COR-L47 (cell line): Measurements from ENCODE around the gene SRL.
"Not testable (repeated sequence)": the region's sequence is repeated elsewhere in the genome, so short reads cannot be mapped to it uniquely, and the experiment has no call there.

Source experiments
- DNase-seq: peaks from one replicate; lab custom pipeline; 2025; lab: John Stamatoyannopoulos, UW

The SRL gene

GRCh38 chr16:4226251-4227039 is 15.4 kb downstream of the SRL start:
- DNase-seq: no peak

- DNase-seq: no peak
Measured at GRCh38 chr16:4225075-4225474, 16.8 kb downstream of the SRL start.

- no peak for DNase-seq
Measured at GRCh38 chr16:4220358-4220757, 21.5 kb downstream of the SRL start.

- no peak for DNase-seq
Measured at GRCh38 chr16:4218202-4218601, 23.7 kb downstream of the SRL start.

GRCh38 chr16:4217204-4218131 is 24.4 kb downstream of the SRL start:
- DNase-seq: peak; percentile 85

GRCh38 chr16:4216596-4216995 is 25.3 kb downstream of the SRL start:
- DNase-seq: no peak

- no peak for DNase-seq
Measured at GRCh38 chr16:4215106-4215505, 26.8 kb downstream of the SRL start.

- no peak for DNase-seq
Measured at GRCh38 chr16:4214215-4214621, 27.7 kb downstream of the SRL start.

- DNase-seq: no peak
Measured at GRCh38 chr16:4213737-4214136, 28.1 kb downstream of the SRL start.

GRCh38 chr16:4212934-4213296 is 29.0 kb downstream of the SRL start:
- DNase-seq: no peak

GRCh38 chr16:4212211-4212933 is 29.5 kb downstream of the SRL start:
- no peak for DNase-seq

GRCh38 chr16:4211445-4212210 is 30.3 kb downstream of the SRL start:
- DNase-seq: not testable (repeated sequence)

GRCh38 chr16:4209666-4210065 is 32.2 kb downstream of the SRL start:
- DNase-seq: no peak

- DNase-seq: no peak
Measured at GRCh38 chr16:4208341-4208751, 33.5 kb downstream of the SRL start.

GRCh38 chr16:4207683-4208340 is 34.1 kb downstream of the SRL start:
- DNase-seq: no peak

GRCh38 chr16:4207229-4207628 is 34.7 kb downstream of the SRL start:
- no peak for DNase-seq

- no peak for DNase-seq
Measured at GRCh38 chr16:4206680-4207079, 35.2 kb downstream of the SRL start.

GRCh38 chr16:4205971-4206370 is 35.9 kb downstream of the SRL start:
- DNase-seq: no peak

GRCh38 chr16:4204521-4204920 is 37.4 kb downstream of the SRL start:
- no peak for DNase-seq

- DNase-seq: no peak
Measured at GRCh38 chr16:4203748-4204147, 38.1 kb downstream of the SRL start.
